Measurements from ENCODE around the gene ZBED4. TPM values are rescaled to one million over a fixed set of nuclear protein-coding genes. Genes with fewer than 3 reads are reported as not detected.

The ZBED4 gene
- total RNA-seq, 1 experiment from 2014 or later = 31.5 TPM

- Histone ChIP-seq H3K27me3 (replicated peaks; ENCODE audit: insufficient read depth, low read depth, low read length, poor library complexity) (no peaks in the 10 kb centered on the region), H3K27ac (ENCODE audit: low read depth, low read length, poor library complexity, severe bottlenecking) (peak overlapping the region; percentile 96), H3K9me3 (ENCODE audit: low read depth, low read length, poor library complexity, severe bottlenecking) (peaks cover 1% of the 10 kb centered on the region), H3K4me3 (ENCODE audit: low read depth, low read length, poor library complexity, severe bottlenecking) (peak overlapping the region; percentile 97), H3K36me3 (ENCODE audit: insufficient read depth, low read length, poor library complexity, severe bottlenecking) (peaks cover 50% of the 10 kb centered on the region), H3K4me1 (ENCODE audit: insufficient read depth, low read length, poor library complexity, severe bottlenecking) (peaks cover 12% of the 10 kb centered on the region)
- ChIA-PET CTCF (no interaction called here), POLR2A (ENCODE audit: low non-redundant PET) (interaction anchor here (0.6 kb wide), 1 partner anchor 11 kb away, joined by 4 read pairs; no protein-coding TSS in a partner anchor)
- intact Hi-C loops (cut with micrococcal nuclease; ENCODE audit: unreplicated experiment) = no loop called here
- DNase-seq (ENCODE audit: low spot score) = no peak
- BruUV-seq (replicated peaks) = no TSS peak
- TF ChIP-seq CTCF (conservative IDR thresholded peaks at IDR 0.05; ENCODE audit: low read depth, low read length) (no peak), EZH2 (IDR thresholded peaks at IDR 0.05; ENCODE audit: borderline replicate concordance, low read depth, low read length, poor library complexity, severe bottlenecking) (no peak)
Observed at GRCh38 chr22:49825436-49825835, 28.2 kb upstream of the ZBED4 start.

- Histone ChIP-seq H3K4me1 (ENCODE audit: insufficient read depth, low read length, poor library complexity, severe bottlenecking) (peaks cover 12% of the 10 kb centered on the region), H3K36me3 (ENCODE audit: insufficient read depth, low read length, poor library complexity, severe bottlenecking) (peaks cover 44% of the 10 kb centered on the region), H3K27ac (ENCODE audit: low read depth, low read length, poor library complexity, severe bottlenecking) (peak overlapping the region; percentile 96), H3K27me3 (replicated peaks; ENCODE audit: insufficient read depth, low read depth, low read length, poor library complexity) (no peaks in the 10 kb centered on the region), H3K4me3 (ENCODE audit: low read depth, low read length, poor library complexity, severe bottlenecking) (peak overlapping the region; percentile 97), H3K9me3 (ENCODE audit: low read depth, low read length, poor library complexity, severe bottlenecking) (peaks cover 6% of the 10 kb centered on the region)
- TF ChIP-seq CTCF (conservative IDR thresholded peaks at IDR 0.05; ENCODE audit: low read depth, low read length) = no peak
- no peak for TF ChIP-seq EZH2 (IDR thresholded peaks at IDR 0.05; ENCODE audit: borderline replicate concordance, low read depth, low read length, poor library complexity, severe bottlenecking)
- POLR2A ChIA-PET (ENCODE audit: low non-redundant PET) = interaction anchor here (0.6 kb wide), 1 partner anchor 11 kb away, joined by 4 read pairs; no protein-coding TSS in a partner anchor
- TSS peak; percentile 16 for BruUV-seq (replicated peaks)
- CTCF ChIA-PET = no interaction called here
- peak; percentile 28 for DNase-seq (ENCODE audit: low spot score)
- intact Hi-C loops (cut with micrococcal nuclease; ENCODE audit: unreplicated experiment) = no loop called here
Observed at GRCh38 chr22:49825944-49826602, 27.6 kb upstream of the ZBED4 start.

- ChIA-PET CTCF (no interaction called here), POLR2A (ENCODE audit: low non-redundant PET) (no interaction called here)
- no TSS peak for BruUV-seq (replicated peaks)
- Histone ChIP-seq H3K36me3 (ENCODE audit: insufficient read depth, low read length, poor library complexity, severe bottlenecking) (peaks cover 37% of the 10 kb centered on the region), H3K27me3 (replicated peaks; ENCODE audit: insufficient read depth, low read depth, low read length, poor library complexity) (no peaks in the 10 kb centered on the region), H3K27ac (ENCODE audit: low read depth, low read length, poor library complexity, severe bottlenecking) (peak overlapping the region; percentile 96), H3K4me3 (ENCODE audit: low read depth, low read length, poor library complexity, severe bottlenecking) (peak overlapping the region; percentile 97), H3K9me3 (ENCODE audit: low read depth, low read length, poor library complexity, severe bottlenecking) (peaks cover 6% of the 10 kb centered on the region), H3K4me1 (ENCODE audit: insufficient read depth, low read length, poor library complexity, severe bottlenecking) (peaks cover 12% of the 10 kb centered on the region)
- intact Hi-C loops (cut with micrococcal nuclease; ENCODE audit: unreplicated experiment) = no loop called here
- no peak for TF ChIP-seq EZH2 (IDR thresholded peaks at IDR 0.05; ENCODE audit: borderline replicate concordance, low read depth, low read length, poor library complexity, severe bottlenecking)
- TF ChIP-seq CTCF (conservative IDR thresholded peaks at IDR 0.05; ENCODE audit: low read depth, low read length) = no peak
- peak; percentile 39 for DNase-seq (ENCODE audit: low spot score)
Observed at GRCh38 chr22:49826603-49827270, 26.9 kb upstream of the ZBED4 start.

Data from A673 (cell line).